Fibroblast of skin of abdomen (primary cell): ENCODE results near the gene QKI.

Source experiments
- DNase-seq: peaks from one replicate; pipeline ENCODE4 v3.0.0-alpha.2; 2013

The QKI gene

DNA sequence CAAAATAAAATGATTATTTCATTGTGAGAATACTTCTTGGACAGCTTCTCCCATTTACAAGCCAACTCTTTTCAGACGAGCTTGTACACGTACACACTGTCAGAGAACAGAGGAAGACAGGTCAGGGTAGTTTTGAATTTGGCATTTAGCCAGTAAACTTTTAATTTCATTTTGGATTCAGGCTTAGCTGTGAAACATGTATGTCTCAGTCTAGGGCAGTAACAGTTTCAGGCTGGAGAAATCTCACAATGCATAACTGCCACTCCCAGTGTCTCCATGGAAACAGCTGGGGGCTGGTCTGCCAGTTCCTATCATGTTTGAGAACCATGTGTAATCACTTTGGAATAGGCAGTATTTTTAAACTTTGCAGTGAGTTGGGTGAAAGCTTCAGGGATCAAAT lies 22.0 kb upstream of the QKI start:
- DNase-seq = peak; percentile 64

DNA sequence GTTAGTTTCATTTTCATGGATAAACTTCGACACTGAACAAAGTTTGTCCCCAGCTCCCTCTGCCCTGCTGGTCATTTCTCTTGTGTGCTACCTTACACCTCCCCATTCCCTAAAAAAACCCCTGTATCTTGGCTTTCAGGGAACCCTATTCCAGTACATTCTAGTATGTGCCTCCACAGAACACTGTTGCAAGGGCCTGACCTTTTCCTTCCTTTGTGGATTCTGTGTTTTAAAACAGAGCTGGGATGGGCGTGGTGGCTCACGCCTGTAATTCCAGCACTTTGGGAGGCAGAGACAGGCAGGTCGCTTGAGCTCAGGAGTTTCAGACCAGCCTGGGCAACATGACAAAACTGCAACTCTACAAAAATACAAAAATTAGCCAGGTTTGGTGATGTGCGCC lies 20.6 kb upstream of the QKI start:
- DNase-seq = no peak

DNA sequence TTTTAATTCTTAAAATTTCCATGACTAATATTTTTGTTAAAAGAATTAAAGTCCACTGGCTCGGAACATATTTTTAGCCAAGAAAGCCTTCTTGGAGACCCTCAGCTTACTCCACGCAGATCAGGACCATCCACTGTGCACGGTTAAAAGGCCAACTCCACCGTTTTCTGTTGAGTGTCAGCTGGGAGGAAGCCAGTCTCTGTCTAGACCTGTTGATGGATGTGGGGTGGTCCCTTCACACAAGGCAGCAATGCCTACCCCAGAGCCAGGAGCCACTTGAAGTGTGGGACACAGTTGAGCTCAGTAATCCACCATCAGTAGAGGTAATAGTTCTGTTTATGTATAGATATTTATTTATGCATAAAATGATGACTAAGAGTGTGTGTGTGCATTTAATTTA lies 19.9 kb upstream of the QKI start:
- DNase-seq = no peak

DNA sequence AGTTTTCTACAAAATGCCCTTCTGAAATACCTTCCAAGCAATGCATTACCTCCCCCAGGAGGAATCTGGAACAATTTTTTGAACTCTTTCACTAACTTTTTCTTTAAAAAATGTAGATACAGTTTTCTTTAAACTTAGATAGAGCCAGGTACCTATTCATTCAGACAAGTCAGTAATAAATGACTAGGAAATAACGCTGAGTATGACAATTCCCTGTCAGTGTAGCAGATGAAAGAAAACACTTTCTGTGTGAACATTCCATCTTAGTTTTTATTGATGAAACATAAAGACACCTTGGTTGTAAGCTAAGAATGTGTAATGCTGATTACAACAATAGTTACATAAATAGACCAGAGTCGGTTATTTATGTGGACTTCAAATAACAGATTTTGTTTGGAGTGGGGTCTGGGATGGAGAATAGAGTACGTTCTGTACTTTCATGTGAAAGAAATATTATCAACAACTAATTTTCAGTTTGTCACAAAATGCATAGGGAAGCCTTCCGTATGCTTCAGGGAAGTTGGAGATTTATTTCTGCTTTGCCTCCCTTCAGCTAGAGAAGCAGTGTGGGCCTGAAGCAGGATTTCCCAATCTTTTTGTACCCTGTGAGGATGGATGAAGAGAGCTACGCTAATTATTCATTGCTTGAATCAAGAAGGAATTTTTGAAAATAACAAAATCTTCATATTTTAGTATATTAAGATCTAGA lies 19.2 kb upstream of the QKI start:
- DNase-seq = no peak

GRCh38 chr6:163395831-163396185 lies 18.7 kb upstream of the QKI start:
- DNase-seq = no peak

DNA sequence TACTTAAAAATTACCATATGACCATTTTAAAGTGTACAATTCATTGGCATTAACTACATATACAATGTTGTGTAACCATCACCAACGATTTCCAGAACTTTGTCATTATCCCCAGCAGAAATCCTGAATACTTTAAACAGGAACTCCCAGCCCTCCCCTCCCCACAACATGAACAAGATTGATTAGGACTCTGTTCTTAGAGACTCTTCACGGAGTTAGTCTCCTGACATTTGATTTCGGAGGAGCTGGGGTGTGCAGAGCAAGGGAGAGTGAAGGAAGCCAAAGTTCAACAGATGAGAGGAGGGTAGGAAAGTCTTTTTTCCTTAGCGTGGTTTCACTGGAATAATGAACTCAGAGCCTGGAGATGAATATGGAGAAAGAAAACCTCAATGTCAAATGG lies 17.2 kb upstream of the QKI start:
- DNase-seq = no peak

GRCh38 chr6:163398115-163398514 lies 16.4 kb upstream of the QKI start:
- DNase-seq = peak; percentile 24

DNA sequence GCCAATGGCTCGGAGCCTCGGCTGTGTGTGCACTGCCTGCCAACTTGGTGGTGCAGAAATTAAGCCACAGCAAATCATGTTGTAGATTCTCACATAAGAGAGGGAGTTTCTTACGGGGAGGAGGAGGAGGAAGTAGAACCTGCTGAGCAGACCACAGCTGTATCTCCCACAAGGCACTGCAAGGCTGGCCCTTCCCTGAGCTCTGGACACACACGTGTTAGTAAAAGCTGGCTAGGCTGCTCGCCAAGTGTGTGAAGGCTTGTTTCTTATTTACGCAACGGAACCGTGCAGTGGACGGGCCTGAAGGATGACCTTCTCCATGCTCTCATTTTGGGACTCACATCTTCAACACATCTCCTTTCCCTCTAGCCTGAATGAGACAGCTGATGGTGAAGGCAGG lies 15.7 kb upstream of the QKI start:
- no peak for DNase-seq

DNA sequence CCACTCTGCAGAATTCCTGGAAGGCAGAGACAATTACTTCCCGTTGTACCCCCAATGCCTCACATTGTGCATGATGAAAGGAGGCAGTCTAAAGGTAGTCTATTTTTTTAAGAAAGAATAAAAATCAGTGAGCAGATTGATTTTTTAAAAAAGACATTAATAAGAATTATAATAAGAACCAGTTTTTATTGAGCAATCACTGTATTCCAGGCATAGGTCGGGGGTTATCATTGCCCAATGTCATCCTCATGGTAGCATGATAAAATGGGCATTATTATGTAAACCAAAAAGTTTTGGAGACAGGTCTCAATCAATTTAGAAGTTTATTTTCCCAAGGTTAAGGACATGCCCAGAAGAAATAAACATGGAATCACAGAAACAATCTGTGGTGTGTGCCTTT lies 14.0 kb upstream of the QKI start:
- DNase-seq = no peak

DNA sequence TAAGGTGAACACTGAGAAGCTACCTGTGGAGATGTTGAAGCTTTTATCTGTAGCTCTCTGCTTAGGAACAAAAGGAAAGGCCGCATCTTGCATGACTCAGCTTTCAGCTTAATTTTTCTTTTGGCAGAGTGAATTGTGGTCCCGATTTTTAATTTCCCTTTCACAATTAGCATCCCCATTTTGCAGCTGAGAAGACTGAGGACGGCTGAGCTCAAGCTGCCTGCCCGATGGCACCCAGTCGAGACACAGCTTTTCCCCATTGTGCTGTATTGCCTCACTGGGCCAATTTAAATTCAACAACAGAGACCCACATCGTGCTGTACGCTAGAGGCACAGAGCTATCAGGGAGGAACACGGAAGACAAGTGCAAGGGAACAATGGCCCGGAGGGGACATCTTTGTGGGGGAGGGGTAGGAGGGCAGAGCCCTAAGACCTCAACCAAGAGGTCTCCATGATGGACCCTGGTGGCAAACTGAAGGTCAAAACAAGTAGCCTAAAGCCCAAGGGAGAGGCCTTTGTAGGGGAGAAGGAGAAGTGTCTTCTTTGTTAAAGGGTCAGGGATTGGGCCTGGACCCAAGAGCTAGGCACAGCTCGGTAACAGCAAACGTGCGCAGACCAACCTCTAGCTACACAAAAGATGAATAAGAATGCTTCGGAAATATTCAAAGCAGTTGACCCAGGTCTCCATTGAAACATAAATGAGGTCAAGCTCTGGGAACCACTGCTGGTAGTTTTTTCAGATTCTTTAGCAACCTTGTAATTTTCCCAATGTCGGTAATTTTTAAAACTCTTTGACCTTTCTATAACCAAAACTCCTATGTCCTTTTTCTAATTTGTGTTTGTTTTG lies 13.3 kb upstream of the QKI start:
- no peak for DNase-seq

DNA sequence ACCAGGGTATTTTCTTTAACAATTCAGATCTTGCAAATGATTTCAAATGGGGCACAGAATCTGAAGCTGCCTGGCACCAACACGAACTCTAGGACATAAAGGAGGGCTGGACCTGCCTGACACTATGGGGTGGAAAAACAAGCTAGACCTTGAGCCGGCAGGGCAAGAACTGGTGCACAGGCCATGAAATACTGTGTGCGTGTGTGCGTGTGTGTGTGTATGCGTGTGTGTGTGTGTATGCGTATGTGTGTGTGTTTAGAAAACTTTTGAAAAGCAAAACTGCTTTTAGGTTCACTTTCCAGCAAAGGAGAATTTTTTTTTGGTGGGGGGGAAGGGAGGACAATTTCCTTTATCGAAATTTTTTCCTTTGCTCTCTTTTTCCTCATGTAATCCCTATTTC lies 11.9 kb upstream of the QKI start:
- no peak for DNase-seq

GRCh38 chr6:163404825-163405265 lies 9.7 kb upstream of the QKI start:
- DNase-seq = no peak

- DNase-seq = peak; percentile 18
These were observed 8.9 kb upstream of the QKI start for GRCh38 chr6:163405412-163406309.

DNA sequence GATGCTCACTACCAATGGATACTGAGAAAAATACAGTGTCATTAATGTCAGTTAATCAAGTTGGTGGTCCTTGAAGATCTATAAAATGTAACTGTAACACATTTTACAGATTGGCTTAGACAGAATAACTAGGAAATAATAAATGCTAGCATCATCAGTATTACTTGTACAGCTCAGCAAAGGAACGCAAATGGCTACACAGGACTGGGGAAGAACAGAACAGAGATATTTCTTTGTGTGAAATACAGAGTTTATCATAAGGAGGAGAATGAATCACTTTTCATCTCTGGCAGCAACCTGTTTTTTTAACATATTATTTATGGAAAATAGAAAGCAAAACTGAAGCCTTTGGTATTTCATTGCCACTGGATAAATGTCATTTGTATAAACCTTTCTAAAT lies 8.2 kb upstream of the QKI start:
- DNase-seq = no peak

GRCh38 chr6:163406830-163407229 lies 7.7 kb upstream of the QKI start:
- no peak for DNase-seq

DNA sequence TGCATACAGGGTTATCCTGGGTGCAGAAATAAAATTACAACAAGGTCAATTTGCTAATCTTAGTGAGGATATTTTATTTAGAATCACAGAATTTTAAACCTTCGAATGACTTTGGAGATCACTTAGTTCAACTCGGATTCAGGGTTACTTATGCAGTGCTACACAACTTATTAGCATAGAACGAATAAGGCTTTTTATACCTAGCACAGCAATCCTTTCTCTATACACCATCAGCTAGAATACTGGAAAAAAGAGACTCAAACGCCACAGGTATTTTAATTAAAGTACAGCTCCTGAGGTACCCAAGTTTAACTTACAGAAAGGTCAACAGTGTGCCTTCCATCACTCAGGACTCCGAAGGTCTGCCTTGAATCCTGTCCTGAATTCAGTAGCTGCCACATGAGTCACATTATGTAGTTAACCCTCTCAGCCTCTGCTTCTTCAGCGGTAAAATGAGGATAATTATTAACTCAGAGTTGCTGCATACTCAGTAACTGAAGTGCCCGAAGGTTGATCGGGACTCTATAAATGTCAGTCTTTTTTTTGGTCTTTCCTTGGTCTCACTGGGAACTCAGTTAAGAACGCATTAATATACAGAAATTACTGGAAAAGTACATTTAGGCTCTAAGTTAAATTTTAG lies 6.0 kb upstream of the QKI start:
- no peak for DNase-seq

- no peak for DNase-seq
These were observed 4.8 kb upstream of the QKI start for GRCh38 chr6:163409712-163410111.

DNA sequence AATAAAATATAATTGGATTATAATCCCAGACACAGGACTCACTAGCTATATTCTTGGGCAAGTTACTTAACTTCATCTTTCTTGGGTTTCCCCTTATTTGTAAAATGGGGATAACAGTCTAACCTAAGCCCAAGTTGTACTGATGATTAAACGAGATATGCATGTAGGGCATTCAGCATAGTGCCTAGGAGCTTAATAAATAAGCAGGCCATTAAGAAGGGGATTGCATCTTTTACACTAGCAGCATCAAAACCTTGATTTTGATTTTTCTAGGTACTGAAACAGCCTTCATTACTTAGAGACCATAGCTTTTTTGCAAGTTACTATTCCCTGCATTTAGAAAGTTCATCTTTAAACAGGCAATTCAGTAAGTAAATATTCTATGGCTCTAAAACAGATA lies 2.2 kb upstream of the QKI start:
- no peak for DNase-seq

GRCh38 chr6:163412801-163413344 lies 1.6 kb upstream of the QKI start:
- no peak for DNase-seq

- peak; percentile 94 for DNase-seq
These were observed 987 bp upstream of the QKI start for GRCh38 chr6:163413345-163414116.

DNA sequence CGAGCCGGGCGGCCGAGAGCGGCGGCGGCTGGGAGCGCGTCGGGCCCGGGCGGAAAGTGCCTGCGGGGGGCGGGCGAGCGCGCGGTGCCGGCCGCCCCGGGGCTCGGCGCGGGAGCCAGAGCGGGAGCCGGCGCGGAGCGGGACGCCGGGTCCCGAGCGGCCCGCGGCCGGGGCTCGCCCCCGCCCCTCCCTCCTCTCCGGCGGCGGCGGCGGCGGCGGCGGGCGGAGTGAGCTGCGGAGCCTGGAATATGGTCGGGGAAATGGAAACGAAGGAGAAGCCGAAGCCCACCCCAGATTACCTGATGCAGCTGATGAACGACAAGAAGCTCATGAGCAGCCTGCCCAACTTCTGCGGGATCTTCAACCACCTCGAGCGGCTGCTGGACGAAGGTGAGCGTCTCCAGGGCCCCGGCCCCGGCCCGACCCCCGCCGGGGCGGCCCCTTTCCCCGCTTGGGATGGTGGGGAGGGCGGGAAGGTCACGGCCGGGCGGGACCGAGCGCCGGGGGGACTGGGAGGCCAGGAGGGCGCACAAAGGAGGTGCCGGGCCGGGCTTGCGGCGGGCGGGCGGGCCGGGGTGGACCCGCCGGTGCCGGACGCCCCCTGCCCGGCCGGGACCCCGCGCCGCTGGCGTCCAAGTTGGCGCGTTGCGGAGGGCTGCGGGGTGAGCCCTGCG lies 565 bp downstream of the QKI start:
- DNase-seq = no peak
